Gastroesophageal sphincter (tissue), 4 donors: ENCODE results near the gene TRPM6. TPM values are rescaled to one million over a fixed set of nuclear protein-coding genes. Genes with fewer than 3 reads are reported as not detected.
"Not testable (repeated sequence)": the region's sequence is repeated elsewhere in the genome, so short reads cannot be mapped to it uniquely, and the experiment has no call there.

ENCODE experiments used
- ATAC-seq: fragments of 150-250 bp; one replicate; pipeline ENCODE4 v1.9.1; 2016; ENCODE audit warnings: mild to moderate bottlenecking, moderate library complexity
- H3K27ac ChIP-seq, 4 donors: fragments of 200-600 bp; sonication (generic) in 3 of 4; 1 replicate in 3 of 4; 2 replicates in 1 of 4; pipeline ENCODE4 v1.5.1; 2016 to 2019
- H3K27me3 ChIP-seq: fragments of 200-600 bp; sonication (generic); one replicate; pipeline ENCODE4 v1.5.1; 2019
- H3K36me3 ChIP-seq, 2 donors: fragments of 200-600 bp; sonication (generic); one replicate each; pipeline ENCODE4 v1.5.1; 2019; ENCODE audit warnings: control low read depth in 1 of 2
- H3K4me1 ChIP-seq, 3 donors: fragments of 200-600 bp; sonication (generic); 1 replicate in 2 of 3; 2 replicates in 1 of 3; pipeline ENCODE4 v1.5.1; 2016 to 2019; ENCODE audit warnings: control low read depth in 2 of 3
- H3K4me3 ChIP-seq, 2 donors: fragments of 200-600 bp; sonication (generic); one replicate each; pipeline ENCODE4 v1.5.1; 2019; ENCODE audit warnings: mild to moderate bottlenecking in 1 of 2, moderate library complexity in 1 of 2
- H3K9me3 ChIP-seq, 3 donors: fragments of 200-600 bp; sonication (generic); one replicate each; pipeline ENCODE4 v1.5.1; 2017 to 2019; ENCODE audit warnings: control low read depth in 2 of 3
- EP300 ChIP-seq: sonication (generic); formaldehyde crosslinking; IDR thresholded peaks from one replicate; pipeline ENCODE4 v1.6.1; 2017; ENCODE audit warnings: antibody characterized with exemption, mild to moderate bottlenecking
- POLR2A ChIP-seq, 2 donors: fragments of 450-650 bp; IDR thresholded peaks; one replicate each; pipeline ENCODE4 v1.6.1; 2017; ENCODE audit warnings: antibody characterized with exemption in 2 of 2, mild to moderate bottlenecking in 2 of 2, moderate library complexity in 1 of 2
- POLR2AphosphoS5 ChIP-seq: sonication (generic); formaldehyde crosslinking; IDR thresholded peaks from one replicate; pipeline ENCODE4 v1.6.1; 2017; ENCODE audit warnings: antibody characterized with exemption
- WGBS, 2 donors: methylation state at CpG; one replicate each; pipeline ENCODE4 v1.1.5; 2018; ENCODE audit warnings: low coverage in 1 of 2; 5-methylcytosine and 5-hydroxymethylcytosine counted together
- total RNA-seq, 4 donors: library from RNA; depleted of rRNA; stranded (reverse); fragments of >200 nt; gene quantifications; one replicate each; pipeline ENCODE4 v1.1.0, GENCODE V29; 2016
- TF ChIP-seq, protein P1 (sequence below), 4 experiments: fragments of 200-600 bp in 2 of 4; fragments of 450-650 bp in 2 of 4; sonication (generic) in 1 of 4; IDR thresholded peaks; one replicate each; pipeline ENCODE4 v1.5.1; 2017 to 2019; ENCODE audit warnings: antibody characterized with exemption in 4 of 4, mild to moderate bottlenecking in 2 of 4, moderate library complexity in 2 of 4

Gene TRPM6
- total RNA-seq, 4 donors from 2014 or later, result 0.27 to 1.1 (median 0.79) TPM

- Histone ChIP-seq H3K27me3 (no peaks in the 10 kb centered on the region), H3K36me3 (no peaks in the 10 kb centered on the region), H3K27ac (no peak overlapping the region), H3K4me3 (no peak overlapping the region), H3K9me3 (no peaks in the 10 kb centered on the region), H3K4me1 (no peaks in the 10 kb centered on the region)
- TF ChIP-seq POLR2AphosphoS5 (no peak), POLR2A (IDR thresholded peaks at IDR 0.05) (no peak), EP300 (no peak)
- TF ChIP-seq, protein P1, sequence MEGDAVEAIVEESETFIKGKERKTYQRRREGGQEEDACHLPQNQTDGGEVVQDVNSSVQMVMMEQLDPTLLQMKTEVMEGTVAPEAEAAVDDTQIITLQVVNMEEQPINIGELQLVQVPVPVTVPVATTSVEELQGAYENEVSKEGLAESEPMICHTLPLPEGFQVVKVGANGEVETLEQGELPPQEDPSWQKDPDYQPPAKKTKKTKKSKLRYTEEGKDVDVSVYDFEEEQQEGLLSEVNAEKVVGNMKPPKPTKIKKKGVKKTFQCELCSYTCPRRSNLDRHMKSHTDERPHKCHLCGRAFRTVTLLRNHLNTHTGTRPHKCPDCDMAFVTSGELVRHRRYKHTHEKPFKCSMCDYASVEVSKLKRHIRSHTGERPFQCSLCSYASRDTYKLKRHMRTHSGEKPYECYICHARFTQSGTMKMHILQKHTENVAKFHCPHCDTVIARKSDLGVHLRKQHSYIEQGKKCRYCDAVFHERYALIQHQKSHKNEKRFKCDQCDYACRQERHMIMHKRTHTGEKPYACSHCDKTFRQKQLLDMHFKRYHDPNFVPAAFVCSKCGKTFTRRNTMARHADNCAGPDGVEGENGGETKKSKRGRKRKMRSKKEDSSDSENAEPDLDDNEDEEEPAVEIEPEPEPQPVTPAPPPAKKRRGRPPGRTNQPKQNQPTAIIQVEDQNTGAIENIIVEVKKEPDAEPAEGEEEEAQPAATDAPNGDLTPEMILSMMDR (IDR thresholded peaks at IDR 0.05), result no peak
- no peak for ATAC-seq
- 81% methylated on average over 4 of the region's 4 CpGs; no CpG with 5 or more reads in 1 of the 2 donors for WGBS, 2 donors
Measured at GRCh38 chr9:74867483-74867882, 20.2 kb downstream of the TRPM6 start.

DNA sequence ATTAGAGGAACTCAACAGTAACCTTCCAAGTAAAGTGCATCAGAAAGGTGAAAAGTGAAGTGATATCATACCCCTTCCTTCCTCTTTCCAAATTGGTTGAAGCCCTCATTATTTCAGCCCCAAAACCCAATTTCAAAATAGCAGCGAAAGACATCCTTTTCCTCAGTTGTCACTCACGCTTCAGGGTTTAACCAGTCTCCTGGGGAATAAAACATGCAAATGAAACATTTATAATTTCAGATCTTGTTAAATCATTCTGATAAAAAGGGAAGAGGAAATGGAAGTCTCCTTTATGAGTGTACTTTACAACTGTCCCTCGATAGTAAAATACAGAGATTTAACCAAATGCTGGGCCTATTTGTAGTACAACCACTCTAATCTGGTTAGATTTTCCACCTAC, 22.5 kb downstream of the TRPM6 start:
- no peaks in the 10 kb centered on the region for H3K4me1 ChIP-seq

DNA sequence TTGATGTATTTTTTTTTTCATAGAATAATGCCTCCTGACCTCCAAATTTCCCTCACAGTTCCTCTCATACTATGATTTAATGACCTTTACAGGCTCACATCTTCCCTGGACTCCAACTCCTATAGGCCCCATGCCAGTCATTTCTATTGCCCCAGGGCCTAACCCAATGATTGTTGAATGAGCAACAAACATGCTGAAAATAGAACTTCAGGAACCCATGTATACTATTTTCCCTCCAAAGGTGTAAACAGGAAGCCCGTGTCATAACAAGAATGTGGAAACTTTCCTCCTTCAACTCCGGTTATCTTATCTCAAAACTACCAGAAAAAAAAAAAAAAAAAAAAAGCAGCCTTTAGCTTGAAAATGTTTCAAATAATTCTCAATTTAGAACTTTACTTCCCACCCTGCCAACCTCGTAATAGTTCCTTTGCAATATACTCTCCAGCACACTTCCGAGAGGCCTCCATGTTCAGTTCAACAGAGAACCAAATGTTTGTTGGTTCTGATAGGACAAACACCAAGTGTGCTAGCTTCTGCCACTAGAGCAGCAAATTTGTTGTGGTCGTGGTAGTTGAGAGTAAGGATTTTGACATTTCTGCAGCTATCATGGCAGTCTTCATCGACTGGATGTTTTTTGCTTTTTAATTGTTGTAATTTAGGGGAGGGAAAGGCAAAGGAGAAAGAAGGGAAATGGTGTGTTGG, 25.8 kb downstream of the TRPM6 start:
- H3K36me3 ChIP-seq, result no peaks in the 10 kb centered on the region
- no peaks in the 10 kb centered on the region for H3K9me3 ChIP-seq
- ATAC-seq, result no peak
- no peak overlapping the region for H3K4me3 ChIP-seq
- TF ChIP-seq, protein P1 (IDR thresholded peaks at IDR 0.05), result no peak
- TF ChIP-seq POLR2AphosphoS5 (no peak), EP300 (no peak), POLR2A (IDR thresholded peaks at IDR 0.05) (no peak)
- H3K27ac ChIP-seq, result no peak overlapping the region
- no peaks in the 10 kb centered on the region for H3K4me1 ChIP-seq
- H3K27me3 ChIP-seq, result no peaks in the 10 kb centered on the region
- WGBS, 2 donors, result 73 to 78% methylated on average over 6 of the region's 6 CpGs

More for the DNA sequence above, 22.5 kb downstream of the TRPM6 start:
- no peak overlapping the region for H3K27ac ChIP-seq
- no peaks in the 10 kb centered on the region for H3K9me3 ChIP-seq
- no peak for ATAC-seq
- no peaks in the 10 kb centered on the region for H3K36me3 ChIP-seq
- no peak overlapping the region for H3K4me3 ChIP-seq
- H3K27me3 ChIP-seq, result no peaks in the 10 kb centered on the region
- TF ChIP-seq POLR2A (IDR thresholded peaks at IDR 0.05), result no peak
- TF ChIP-seq, protein P1 (IDR thresholded peaks at IDR 0.05), result no peak
- no peak for TF ChIP-seq POLR2AphosphoS5
- no peak for TF ChIP-seq EP300
- 56 to 79% methylated on average over 3 of the region's 3 CpGs for WGBS, 2 donors

DNA sequence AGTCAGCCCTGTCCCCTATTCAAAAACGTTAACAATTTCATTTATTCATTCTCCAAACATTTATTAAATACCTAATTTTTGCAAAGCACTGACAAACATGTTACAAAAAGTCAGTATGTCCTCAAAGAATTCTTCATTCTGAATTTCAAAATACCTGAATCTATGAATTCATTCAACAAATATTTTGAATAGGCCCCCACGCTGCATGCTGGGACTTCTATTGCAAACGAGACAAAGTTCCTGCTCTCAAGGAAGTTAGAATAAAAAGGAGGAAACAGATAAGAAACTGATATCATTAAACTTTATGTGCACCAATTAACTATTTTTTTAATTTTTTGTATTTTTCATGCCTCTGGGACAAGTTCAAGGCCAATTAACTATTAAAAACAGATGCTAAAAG, 26.6 kb downstream of the TRPM6 start:
- H3K9me3 ChIP-seq, result no peaks in the 10 kb centered on the region
- WGBS, 2 donors, result 44 to 71% methylated on average over 3 of the region's 3 CpGs
- ATAC-seq, result no peak

GRCh38 chr9:74860247-74860646, 27.5 kb downstream of the TRPM6 start:
- H3K9me3 ChIP-seq, H3K4me3 ChIP-seq, H3K27ac ChIP-seq, H3K27me3 ChIP-seq, ATAC-seq, H3K4me1 ChIP-seq, H3K36me3 ChIP-seq: not testable (repeated sequence)
- 91 to 96% methylated on average over 4 of the region's 5 CpGs for WGBS, 2 donors

More for the DNA sequence above, 26.6 kb downstream of the TRPM6 start:
- Histone ChIP-seq H3K27ac (no peak overlapping the region), H3K27me3 (no peaks in the 10 kb centered on the region), H3K4me3 (no peak overlapping the region), H3K36me3 (no peaks in the 10 kb centered on the region), H3K4me1 (no peaks in the 10 kb centered on the region)
- TF ChIP-seq, protein P1 (IDR thresholded peaks at IDR 0.05), result no peak
- TF ChIP-seq EP300 (no peak), POLR2AphosphoS5 (no peak), POLR2A (IDR thresholded peaks at IDR 0.05) (no peak)
